ENCODE data around the gene PIH1D1. TPM values are rescaled to one million over a fixed set of nuclear protein-coding genes. Genes with fewer than 3 reads are reported as not detected.

Gene PIH1D1
- total and polyA plus RNA-seq, 2 of the 13 experiments (the other 11 are each of a cell fraction or from before 2014, with no cell fraction given) = 110 to 137 TPM

- Histone ChIP-seq H3K79me2 (ENCODE audit: insufficient read depth, low read length) (peaks cover 17% of the 10 kb centered on the region), H3K4me2 (ENCODE audit: low read depth, low read length) (no peak overlapping the region), H4K20me1 (ENCODE audit: insufficient read depth, low read length) (no peaks in the 10 kb centered on the region), H3K9me3 (ENCODE audit: low read length) (no peaks in the 10 kb centered on the region), H3K27me3 (ENCODE audit: control insufficient read depth in 1 of 2, insufficient read depth in 2 of 2, low read length in 2 of 2) (no peaks in the 10 kb centered on the region; a peak in 1 of 5 replicates), H3K36me3 (replicated peaks in 1 of 2; ENCODE audit: control insufficient read depth in 1 of 2, insufficient read depth in 2 of 2, low read length in 2 of 2) (peaks cover 6 to 25% of the 10 kb centered on the region in 2 experiments; a peak in 3 of 5 replicates), H3K4me3 (replicated peaks in 1 of 3; ENCODE audit: insufficient read depth in 1 of 3, low read depth in 2 of 3, low read length in 3 of 3) (no peak overlapping the region), H2AFZ (ENCODE audit: low read length) (no peak overlapping the region), H3K27ac (ENCODE audit: extremely low read length, insufficient read depth, low read length) (no peak overlapping the region), H3K9ac (ENCODE audit: insufficient read depth, low read depth, low read length) (no peak overlapping the region), H3K4me1 (ENCODE audit: insufficient read depth, low read length) (peaks cover 32% of the 10 kb centered on the region)
- CTCF ChIA-PET (ENCODE audit: low intra/inter-chr PET ratio, low total read pairs) = no interaction called here
- FAIRE-seq (no peak), ATAC-seq (no peak), DNase-seq (ENCODE audit: low spot score) (no peak)
- in situ Hi-C loops (cut with HindIII; ENCODE audit: extremely low pct_ligation_motif_present, low pct_unique_long_range_greater_than_20kb) (no loop called here), intact Hi-C loops (cut with micrococcal nuclease; ENCODE audit: unreplicated experiment) (no loop called here)
- POLR2A ChIA-PET = no interaction called here
- WGBS (ENCODE audit: low lambda C conversion rate) = 98% methylated on average over 6 of the region's 6 CpGs
- TSS peak; percentile 9 for BruUV-seq (replicated peaks)
- TF ChIP-seq ZNF441 (CRISPR knock-in tag; IDR thresholded peaks at IDR 0.05; ENCODE audit: borderline replicate concordance) (no peak), ZNF383 (CRISPR knock-in tag; IDR thresholded peaks at IDR 0.05; ENCODE audit: borderline replicate concordance) (no peak), EHMT2 (IDR thresholded peaks at IDR 0.05; ENCODE audit: borderline replicate concordance, low read depth, low read length) (no peak), ARNT2 (CRISPR knock-in tag; IDR thresholded peaks at IDR 0.05; ENCODE audit: low read depth) (no peak), LBX2 (CRISPR knock-in tag; IDR thresholded peaks at IDR 0.05; ENCODE audit: borderline replicate concordance) (no peak), ZNF367 (CRISPR knock-in tag; IDR thresholded peaks at IDR 0.05; ENCODE audit: borderline replicate concordance) (no peak), ZBTB40 (IDR thresholded peaks at IDR 0.05) (no peak), ZBTB40 (CRISPR knock-in tag; IDR thresholded peaks at IDR 0.05) (no peak), IKZF4 (CRISPR knock-in tag; IDR thresholded peaks at IDR 0.05; ENCODE audit: borderline replicate concordance, low read depth, not compliant biosample characterization) (no peak), SP2 (CRISPR knock-in tag; IDR thresholded peaks at IDR 0.05) (no peak), SMC3 (IDR thresholded peaks at IDR 0.05; ENCODE audit: low read length) (no peak), MED8 (CRISPR knock-in tag; IDR thresholded peaks at IDR 0.05; ENCODE audit: insufficient replicate concordance) (no peak), TBX2 (CRISPR knock-in tag; IDR thresholded peaks at IDR 0.05; ENCODE audit: borderline replicate concordance) (no peak), RORA (CRISPR knock-in tag; IDR thresholded peaks at IDR 0.05) (no peak), PHB2 (IDR thresholded peaks at IDR 0.05; ENCODE audit: partially characterized antibody) (no peak), ATF7-NPFF (CRISPR knock-in tag; IDR thresholded peaks at IDR 0.05; ENCODE audit: low read depth) (no peak), ZNF296 (CRISPR knock-in tag; conservative IDR thresholded peaks at IDR 0.05) (no peak)
Observed at GRCh38 chr19:49448432-49448786, 3.2 kb downstream of the PIH1D1 start.
